HuH-7.5 (cell line): ENCODE data around the gene RSPH1.
"Not testable (repeated sequence)": the region's sequence is repeated elsewhere in the genome, so short reads cannot be mapped to it uniquely, and the experiment has no call there.

ENCODE experiments used
- DNase-seq: peaks from one replicate; pipeline ENCODE4 v3.0.0; 2011; ENCODE audit warnings: low spot score

Gene RSPH1

GRCh38 chr21:42486072-42486471 lies 10.0 kb downstream of the RSPH1 start:
- DNase-seq = no peak

- DNase-seq = no peak
Observed at GRCh38 chr21:42484966-42485365, 11.1 kb downstream of the RSPH1 start.

- no peak for DNase-seq
Observed at GRCh38 chr21:42481169-42481568, 14.9 kb downstream of the RSPH1 start.

GRCh38 chr21:42480736-42481135 lies 15.3 kb downstream of the RSPH1 start:
- DNase-seq = no peak

- no peak for DNase-seq
Observed at GRCh38 chr21:42479582-42479981, 16.4 kb downstream of the RSPH1 start.

- no peak for DNase-seq
Observed at GRCh38 chr21:42478504-42478903, 17.5 kb downstream of the RSPH1 start.

- DNase-seq = no peak
Observed at GRCh38 chr21:42476388-42477331, 19.4 kb downstream of the RSPH1 start.

GRCh38 chr21:42475526-42476387 lies 20.3 kb downstream of the RSPH1 start:
- no peak for DNase-seq

GRCh38 chr21:42475036-42475435 lies 21.0 kb downstream of the RSPH1 start:
- no peak for DNase-seq

GRCh38 chr21:42474043-42474831 lies 21.8 kb downstream of the RSPH1 start:
- DNase-seq = peak; percentile 55

- DNase-seq = no peak
Observed at GRCh38 chr21:42473498-42474042, 22.5 kb downstream of the RSPH1 start.

GRCh38 chr21:42472521-42472920 lies 23.5 kb downstream of the RSPH1 start:
- DNase-seq = no peak

- DNase-seq = no peak
Observed at GRCh38 chr21:42471716-42472330, 24.2 kb downstream of the RSPH1 start.

- no peak for DNase-seq
Observed at GRCh38 chr21:42471206-42471605, 24.8 kb downstream of the RSPH1 start.

GRCh38 chr21:42469726-42470125 lies 26.3 kb downstream of the RSPH1 start:
- DNase-seq = not testable (repeated sequence)

- no peak for DNase-seq
Observed at GRCh38 chr21:42469272-42469671, 26.8 kb downstream of the RSPH1 start.

- no peak for DNase-seq
Observed at GRCh38 chr21:42468491-42469131, 27.4 kb downstream of the RSPH1 start.

- DNase-seq = peak; percentile 20
Observed at GRCh38 chr21:42467140-42467983, 28.7 kb downstream of the RSPH1 start.

- DNase-seq = no peak
Observed at GRCh38 chr21:42466700-42467099, 29.3 kb downstream of the RSPH1 start.

GRCh38 chr21:42465803-42466127 lies 30.3 kb downstream of the RSPH1 start:
- no peak for DNase-seq
